Activated T-helper 2 cell treated with anti-CD3 and anti-CD28 coated beads, Interferon-gamma antibody, Interleukin-2, Interleukin-4, amounts not matched to agents 10 μg/mL and 5 μg/mL and 100 μg/mL, durations not matched to agents 14 hours and 24 hours and 36 hours (primary cell): ENCODE results near the gene CCDC126. TPM values are rescaled to one million over a fixed set of nuclear protein-coding genes. Genes with fewer than 3 reads are reported as not detected.

Source experiments
- DNase-seq: peaks from one replicate; pipeline ENCODE4 v3.0.0; 2021; ENCODE audit warnings: low spot score
- H3K27ac Mint-ChIP-seq: one replicate; pipeline ENCODE4 v1.8.0; 2021; ENCODE audit warnings: mixed read lengths
- H3K27me3 Mint-ChIP-seq: one replicate; pipeline ENCODE4 v1.8.0; 2021; ENCODE audit warnings: low read depth, mixed read lengths
- H3K36me3 Mint-ChIP-seq: one replicate; pipeline ENCODE4 v1.8.0; 2021; ENCODE audit warnings: low read depth, mixed read lengths
- H3K4me1 Mint-ChIP-seq: one replicate; pipeline ENCODE4 v1.8.0; 2021; ENCODE audit warnings: low read depth, mixed read lengths
- H3K4me3 Mint-ChIP-seq: one replicate; pipeline ENCODE4 v1.8.0; 2021; ENCODE audit warnings: low read depth, mild to moderate bottlenecking, moderate library complexity, mixed read lengths
- H3K9me3 Mint-ChIP-seq: one replicate; pipeline ENCODE4 v1.8.0; 2021; ENCODE audit warnings: mixed read lengths
- intact Hi-C: fragments of 100-400 bp; cut with micrococcal nuclease; formaldehyde crosslinking; loops from one replicate; pipeline ENCODE4 v1.15.1; 2023
- total RNA-seq: library from RNA; stranded (reverse); gene quantifications from 2 replicates; pipeline ENCODE4 v1.2.3, GENCODE V29; 2022

Gene CCDC126
- total RNA-seq, 1 donor from 2014 or later: 6.3 TPM

DNA sequence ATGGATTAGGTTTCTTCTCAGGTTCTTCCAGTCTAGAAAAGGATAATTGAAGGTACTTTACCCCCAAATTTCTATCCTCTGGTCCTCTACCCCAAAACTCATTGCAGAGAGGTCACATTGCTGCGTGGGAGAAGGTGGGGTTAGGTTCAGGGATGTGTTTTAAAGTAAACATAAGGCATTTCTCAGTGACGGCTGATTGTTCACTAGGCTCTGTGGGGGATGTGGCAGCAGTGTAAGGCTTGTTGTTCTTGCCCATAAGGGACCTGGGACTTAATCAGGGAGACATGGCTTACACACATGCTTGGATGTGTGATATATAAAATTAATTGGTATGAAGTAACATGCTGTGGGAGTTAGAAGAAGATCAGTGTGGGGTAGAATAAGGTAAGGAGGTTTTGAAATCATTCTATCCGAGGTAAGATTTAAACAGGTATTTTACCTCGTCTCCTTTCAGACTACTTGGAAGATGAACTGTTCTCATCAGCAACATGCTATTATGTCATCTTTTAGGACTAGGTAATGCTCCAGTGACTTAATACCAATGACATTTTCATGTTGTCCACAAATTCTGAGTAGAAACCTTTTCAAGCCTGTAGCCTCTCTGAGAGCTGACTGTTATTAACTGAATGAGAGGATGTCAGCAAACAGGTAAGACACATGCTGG, 6.6 kb downstream of the CCDC126 start:
- peaks cover 4% of the 10 kb centered on the region for H3K36me3 Mint-ChIP-seq
- H3K27me3 Mint-ChIP-seq: no peaks in the 10 kb centered on the region
- peaks cover 11% of the 10 kb centered on the region for H3K4me1 Mint-ChIP-seq
- no peak overlapping the region for H3K4me3 Mint-ChIP-seq
- no peak overlapping the region for H3K27ac Mint-ChIP-seq
- intact Hi-C loops: no loop called here
- no peak for DNase-seq
- H3K9me3 Mint-ChIP-seq: no peaks in the 10 kb centered on the region

DNA sequence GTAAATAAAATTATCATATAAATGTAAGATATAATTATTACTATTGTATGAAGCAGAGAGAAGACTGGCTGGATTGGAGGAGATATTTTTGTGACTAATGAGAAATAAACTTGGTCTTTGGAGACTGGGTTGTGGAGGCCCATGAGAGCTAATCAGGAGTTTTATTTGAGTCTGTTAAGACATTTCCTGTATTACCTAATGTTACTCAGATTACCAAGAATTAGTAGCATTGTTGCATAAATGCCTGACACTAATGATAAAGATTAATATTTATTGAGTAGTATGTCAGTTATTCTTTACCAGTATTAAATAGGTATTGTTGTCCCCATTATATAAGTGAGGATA, 7.1 kb downstream of the CCDC126 start:
- peaks cover 4% of the 10 kb centered on the region for H3K36me3 Mint-ChIP-seq
- no peaks in the 10 kb centered on the region for H3K9me3 Mint-ChIP-seq
- no peak overlapping the region for H3K27ac Mint-ChIP-seq
- H3K4me3 Mint-ChIP-seq: no peak overlapping the region
- H3K4me1 Mint-ChIP-seq: peaks cover 6% of the 10 kb centered on the region
- DNase-seq: no peak
- intact Hi-C loops: no loop called here
- no peaks in the 10 kb centered on the region for H3K27me3 Mint-ChIP-seq

- no peaks in the 10 kb centered on the region for H3K27me3 Mint-ChIP-seq
- H3K27ac Mint-ChIP-seq: no peak overlapping the region
- no peak overlapping the region for H3K4me3 Mint-ChIP-seq
- no peak for DNase-seq
- no peaks in the 10 kb centered on the region for H3K9me3 Mint-ChIP-seq
- H3K4me1 Mint-ChIP-seq: peaks cover 2% of the 10 kb centered on the region
- intact Hi-C loops: no loop called here
- peaks cover 5% of the 10 kb centered on the region for H3K36me3 Mint-ChIP-seq
Measured at GRCh38 chr7:23607130-23607529, 9.9 kb downstream of the CCDC126 start.

DNA sequence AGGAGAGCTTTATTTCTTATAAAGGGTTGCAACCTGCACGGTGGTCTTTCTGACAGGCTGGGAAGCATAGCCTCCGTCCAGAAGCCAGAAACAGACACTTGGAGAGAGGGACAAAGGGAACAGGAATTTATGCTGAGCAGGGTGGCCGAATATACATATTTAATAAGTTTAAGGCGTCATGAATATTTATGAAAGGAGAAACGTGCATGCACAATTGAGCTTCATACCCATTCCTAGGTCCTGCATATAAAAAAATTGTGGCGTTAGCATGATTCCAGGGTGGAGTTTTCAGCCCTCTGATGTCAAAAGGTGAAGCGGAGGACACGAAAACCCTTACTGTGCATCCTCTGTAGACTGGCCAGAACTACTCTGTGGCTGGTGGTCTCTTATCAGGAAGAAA, 10.7 kb downstream of the CCDC126 start:
- no peak overlapping the region for H3K27ac Mint-ChIP-seq
- no peaks in the 10 kb centered on the region for H3K27me3 Mint-ChIP-seq
- peaks cover 8% of the 10 kb centered on the region for H3K36me3 Mint-ChIP-seq
- DNase-seq: no peak
- intact Hi-C loops: no loop called here
- no peak overlapping the region for H3K4me3 Mint-ChIP-seq
- peaks cover 2% of the 10 kb centered on the region for H3K4me1 Mint-ChIP-seq
- H3K9me3 Mint-ChIP-seq: no peaks in the 10 kb centered on the region

- Mint-ChIP-seq H3K9me3 (peaks cover 27% of the 10 kb centered on the region), H3K27me3 (no peaks in the 10 kb centered on the region), H3K4me3 (no peak overlapping the region), H3K27ac (no peak overlapping the region), H3K36me3 (peaks cover 50% of the 10 kb centered on the region), H3K4me1 (no peaks in the 10 kb centered on the region)
- intact Hi-C loops: no loop called here
- no peak for DNase-seq
Measured at GRCh38 chr7:23615331-23615730, 18.1 kb downstream of the CCDC126 start.

DNA sequence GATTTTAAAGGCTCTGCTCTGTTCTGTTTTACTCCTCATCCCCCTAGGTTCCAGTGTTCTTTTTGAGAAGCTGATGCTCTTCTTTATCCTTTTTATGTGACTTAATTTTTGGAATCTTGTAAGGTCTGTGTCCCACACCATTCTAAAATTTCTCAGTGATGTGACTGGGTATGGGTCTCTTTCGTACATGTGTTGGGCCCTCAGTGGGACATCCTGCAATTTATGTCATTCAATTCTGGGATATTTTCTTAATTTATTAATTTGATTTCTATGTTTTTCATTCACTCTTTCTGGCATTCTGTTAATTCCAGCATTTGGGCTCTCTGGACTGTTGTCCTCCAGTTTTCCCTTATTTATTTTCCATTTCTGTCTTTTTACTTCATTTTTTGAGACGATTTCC, 19.4 kb downstream of the CCDC126 start:
- H3K27me3 Mint-ChIP-seq: no peaks in the 10 kb centered on the region
- H3K4me3 Mint-ChIP-seq: no peak overlapping the region
- peaks cover 47% of the 10 kb centered on the region for H3K36me3 Mint-ChIP-seq
- H3K27ac Mint-ChIP-seq: no peak overlapping the region
- peaks cover 27% of the 10 kb centered on the region for H3K9me3 Mint-ChIP-seq
- no peaks in the 10 kb centered on the region for H3K4me1 Mint-ChIP-seq
- intact Hi-C loops: no loop called here
- DNase-seq: no peak

DNA sequence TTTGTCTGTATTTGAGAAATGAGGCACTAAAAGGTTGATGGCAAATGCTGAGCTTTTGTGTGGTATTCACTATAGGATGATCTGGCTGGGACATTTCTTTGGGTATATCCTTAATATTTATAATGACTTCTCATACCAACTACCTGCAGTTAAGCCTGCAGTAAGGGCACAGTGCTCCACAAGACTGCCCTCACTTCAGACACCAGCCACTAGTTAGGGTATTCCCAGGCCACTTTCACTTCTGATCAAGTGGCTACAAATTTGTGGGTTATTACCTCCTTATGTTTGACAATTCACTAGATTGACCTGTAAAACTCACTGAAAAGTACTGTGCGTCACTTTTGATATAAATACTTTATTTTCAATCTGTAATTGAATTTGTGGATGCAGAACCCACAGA, 20.3 kb downstream of the CCDC126 start:
- Mint-ChIP-seq H3K27ac (no peak overlapping the region), H3K4me1 (no peaks in the 10 kb centered on the region), H3K4me3 (no peak overlapping the region), H3K27me3 (no peaks in the 10 kb centered on the region), H3K36me3 (peaks cover 45% of the 10 kb centered on the region), H3K9me3 (peaks cover 27% of the 10 kb centered on the region)
- intact Hi-C loops: no loop called here
- DNase-seq: no peak

GRCh38 chr7:23618241-23618640, 21.1 kb downstream of the CCDC126 start:
- Mint-ChIP-seq H3K4me3 (no peak overlapping the region), H3K27ac (no peak overlapping the region), H3K9me3 (peaks cover 27% of the 10 kb centered on the region), H3K27me3 (no peaks in the 10 kb centered on the region), H3K4me1 (no peaks in the 10 kb centered on the region), H3K36me3 (peaks cover 40% of the 10 kb centered on the region)
- intact Hi-C loops: no loop called here
- no peak for DNase-seq

DNA sequence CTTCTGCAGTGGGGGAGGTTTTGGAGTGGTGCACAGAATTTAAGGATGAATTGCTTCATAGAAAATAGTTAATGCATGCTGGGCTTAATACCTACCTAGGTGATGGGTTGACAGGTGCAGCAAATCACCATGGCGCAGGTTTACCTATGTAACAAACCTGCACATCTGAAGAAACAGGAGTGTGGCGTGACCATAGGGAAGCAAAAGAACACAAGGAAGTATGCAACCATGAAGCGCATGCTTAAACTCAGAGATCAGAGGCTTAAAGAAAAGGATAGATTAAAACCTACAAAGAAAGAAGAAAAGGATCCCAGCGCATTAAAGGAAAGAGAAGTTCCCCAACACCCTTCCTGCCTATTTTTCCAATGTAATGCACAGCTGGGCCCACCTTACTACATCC, 22.0 kb downstream of the CCDC126 start:
- DNase-seq: no peak
- H3K4me3 Mint-ChIP-seq: no peak overlapping the region
- H3K4me1 Mint-ChIP-seq: no peaks in the 10 kb centered on the region
- intact Hi-C loops: no loop called here
- H3K36me3 Mint-ChIP-seq: peaks cover 32% of the 10 kb centered on the region
- H3K9me3 Mint-ChIP-seq: peaks cover 27% of the 10 kb centered on the region
- no peaks in the 10 kb centered on the region for H3K27me3 Mint-ChIP-seq
- no peak overlapping the region for H3K27ac Mint-ChIP-seq

DNA sequence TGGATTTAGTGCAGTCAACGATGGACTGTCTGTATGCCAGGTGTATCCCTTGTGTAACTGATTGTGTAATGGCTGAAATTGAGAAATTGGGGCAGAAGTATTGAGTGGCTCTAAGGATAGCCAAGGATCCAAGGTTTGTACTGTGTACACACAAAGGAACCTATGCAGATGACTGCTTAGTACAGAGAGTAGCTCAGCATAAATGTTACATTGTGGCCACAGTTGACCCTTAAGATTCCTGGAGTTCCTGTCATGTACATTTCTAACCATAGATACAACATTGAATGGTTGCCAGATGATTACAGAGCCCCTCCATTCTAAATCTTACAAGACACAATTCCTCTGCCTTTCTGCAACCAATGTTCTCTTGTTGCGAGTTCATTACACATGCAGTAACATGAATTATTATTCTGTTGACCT, 25.3 kb downstream of the CCDC126 start:
- Mint-ChIP-seq H3K4me3 (no peak overlapping the region), H3K4me1 (no peaks in the 10 kb centered on the region), H3K27me3 (no peaks in the 10 kb centered on the region), H3K27ac (no peak overlapping the region), H3K9me3 (peaks cover 14% of the 10 kb centered on the region), H3K36me3 (peaks cover 14% of the 10 kb centered on the region)
- intact Hi-C loops: no loop called here
- DNase-seq: no peak

- no peaks in the 10 kb centered on the region for H3K4me1 Mint-ChIP-seq
- no peaks in the 10 kb centered on the region for H3K36me3 Mint-ChIP-seq
- H3K27ac Mint-ChIP-seq: no peak overlapping the region
- no peaks in the 10 kb centered on the region for H3K9me3 Mint-ChIP-seq
- no peak overlapping the region for H3K4me3 Mint-ChIP-seq
- no peaks in the 10 kb centered on the region for H3K27me3 Mint-ChIP-seq
- intact Hi-C loops: no loop called here
- DNase-seq: no peak
Measured at GRCh38 chr7:23628370-23628769, 31.2 kb downstream of the CCDC126 start.

- no peak for DNase-seq
- H3K27ac Mint-ChIP-seq: no peak overlapping the region
- no peaks in the 10 kb centered on the region for H3K36me3 Mint-ChIP-seq
- H3K27me3 Mint-ChIP-seq: no peaks in the 10 kb centered on the region
- H3K4me1 Mint-ChIP-seq: no peaks in the 10 kb centered on the region
- no peak overlapping the region for H3K4me3 Mint-ChIP-seq
- intact Hi-C loops: no loop called here
- H3K9me3 Mint-ChIP-seq: no peaks in the 10 kb centered on the region
Measured at GRCh38 chr7:23633417-23633816, 36.2 kb downstream of the CCDC126 start.

- DNase-seq: no peak
- H3K27ac Mint-ChIP-seq: no peak overlapping the region
- H3K4me3 Mint-ChIP-seq: no peak overlapping the region
- no peaks in the 10 kb centered on the region for H3K4me1 Mint-ChIP-seq
- no peaks in the 10 kb centered on the region for H3K9me3 Mint-ChIP-seq
- no peaks in the 10 kb centered on the region for H3K36me3 Mint-ChIP-seq
- H3K27me3 Mint-ChIP-seq: no peaks in the 10 kb centered on the region
- intact Hi-C loops: no loop called here
Measured at GRCh38 chr7:23645822-23646221, 48.6 kb downstream of the CCDC126 start.

DNA sequence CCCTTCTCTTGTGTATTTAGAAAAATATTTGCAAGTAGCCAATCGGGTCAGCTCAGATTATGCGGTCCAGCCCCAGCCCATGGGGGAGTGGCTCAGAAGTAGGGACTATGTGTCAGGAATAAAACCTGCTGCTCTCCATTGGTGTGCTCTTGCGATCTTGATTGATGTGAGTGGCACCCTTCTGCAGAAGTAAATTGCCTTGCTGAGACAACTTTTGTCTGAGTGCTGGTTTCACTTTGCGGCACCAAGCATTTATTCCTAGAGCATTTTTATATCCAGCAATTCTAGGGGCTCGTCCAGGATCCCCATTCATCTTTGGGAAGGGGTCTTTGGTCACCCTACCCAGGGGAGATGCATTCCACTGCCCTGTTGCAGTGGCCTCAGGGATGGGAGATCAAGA, 56.8 kb downstream of the CCDC126 start:
- Mint-ChIP-seq H3K27ac (no peak overlapping the region), H3K27me3 (no peaks in the 10 kb centered on the region), H3K9me3 (peaks cover 28% of the 10 kb centered on the region), H3K36me3 (no peaks in the 10 kb centered on the region), H3K4me3 (no peak overlapping the region), H3K4me1 (no peaks in the 10 kb centered on the region)
- DNase-seq: no peak
- intact Hi-C loops: no loop called here
